Measurements from ENCODE around the gene MAEA.

MAEA gene

DNA sequence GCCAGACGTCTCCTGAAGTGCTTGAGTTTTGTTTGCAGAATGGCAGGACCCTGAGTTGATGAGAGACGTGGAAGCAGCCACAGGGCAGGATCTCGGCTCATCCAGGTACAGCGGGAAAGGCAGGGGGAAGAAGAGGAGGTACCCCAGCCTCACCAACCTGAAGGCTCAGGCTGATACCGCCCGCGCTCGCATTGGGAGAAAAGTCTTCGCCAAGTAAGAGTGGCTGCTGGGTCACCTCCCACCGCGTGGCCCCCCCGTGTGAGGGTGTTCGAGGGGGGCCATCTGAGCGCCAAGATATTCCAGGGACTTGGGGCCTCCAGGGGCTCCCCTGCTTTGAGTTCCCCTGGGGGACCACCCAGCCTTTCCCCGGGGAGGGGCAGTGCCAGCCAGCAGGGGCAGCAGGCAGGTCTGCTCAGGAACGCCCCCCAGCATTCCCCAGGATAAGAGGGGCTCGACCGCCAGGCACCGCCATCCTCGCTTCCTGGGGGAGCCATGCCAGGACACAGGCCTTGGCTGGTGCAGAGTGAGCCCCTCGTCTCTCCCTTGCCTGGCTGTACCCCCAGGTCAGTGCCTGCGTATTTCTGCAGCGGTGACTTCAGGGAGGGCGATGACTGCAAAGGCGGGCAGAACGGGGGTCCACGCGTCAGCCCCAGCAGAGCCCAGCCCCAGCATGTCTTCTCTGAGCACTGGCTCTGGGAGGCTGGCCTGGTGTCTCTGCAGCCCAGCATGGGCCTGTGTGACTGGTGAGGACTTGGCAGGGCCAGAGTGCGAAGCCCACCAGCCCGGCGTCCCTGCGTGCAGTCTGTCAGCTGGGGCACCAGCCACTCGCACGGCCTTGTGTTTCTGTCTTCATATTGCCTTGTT lies 94.3 kb downstream of the MAEA start:
- DNase-seq: no peak

DNA sequence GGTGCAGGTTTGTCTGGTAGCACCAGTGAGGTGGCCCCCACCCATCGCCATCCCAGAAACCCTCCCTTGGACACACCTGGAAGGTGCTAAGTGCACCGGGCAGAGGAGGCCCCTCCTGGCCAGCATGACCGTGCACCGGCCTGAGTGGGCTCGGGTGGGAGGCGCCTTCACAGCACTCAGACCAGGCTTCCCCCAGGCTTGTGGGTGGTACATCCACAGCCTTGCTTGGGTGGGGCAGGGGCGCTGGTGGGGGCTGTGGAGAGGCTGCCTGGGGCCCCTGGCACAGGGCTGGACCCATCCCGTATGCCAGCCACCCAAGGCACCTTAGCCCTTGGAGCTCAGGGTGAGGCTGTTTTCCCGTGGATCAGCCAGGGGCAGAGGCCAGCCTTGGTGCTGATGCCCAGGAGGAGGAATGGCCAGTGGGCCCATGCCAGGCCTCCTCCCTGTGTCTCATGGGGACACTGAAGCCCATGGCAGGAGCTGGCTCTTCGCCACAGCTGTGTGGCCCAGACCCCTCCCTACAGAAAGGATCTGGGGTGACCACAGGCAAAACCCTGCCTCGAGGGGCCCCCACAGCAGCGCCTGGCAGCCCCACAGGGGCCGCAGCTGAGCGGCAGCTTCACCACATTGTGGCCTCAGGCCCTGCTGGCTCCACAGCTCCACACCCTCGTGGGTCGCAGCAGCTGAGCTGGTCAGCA lies 95.1 kb downstream of the MAEA start:
- no peak for DNase-seq

DNA sequence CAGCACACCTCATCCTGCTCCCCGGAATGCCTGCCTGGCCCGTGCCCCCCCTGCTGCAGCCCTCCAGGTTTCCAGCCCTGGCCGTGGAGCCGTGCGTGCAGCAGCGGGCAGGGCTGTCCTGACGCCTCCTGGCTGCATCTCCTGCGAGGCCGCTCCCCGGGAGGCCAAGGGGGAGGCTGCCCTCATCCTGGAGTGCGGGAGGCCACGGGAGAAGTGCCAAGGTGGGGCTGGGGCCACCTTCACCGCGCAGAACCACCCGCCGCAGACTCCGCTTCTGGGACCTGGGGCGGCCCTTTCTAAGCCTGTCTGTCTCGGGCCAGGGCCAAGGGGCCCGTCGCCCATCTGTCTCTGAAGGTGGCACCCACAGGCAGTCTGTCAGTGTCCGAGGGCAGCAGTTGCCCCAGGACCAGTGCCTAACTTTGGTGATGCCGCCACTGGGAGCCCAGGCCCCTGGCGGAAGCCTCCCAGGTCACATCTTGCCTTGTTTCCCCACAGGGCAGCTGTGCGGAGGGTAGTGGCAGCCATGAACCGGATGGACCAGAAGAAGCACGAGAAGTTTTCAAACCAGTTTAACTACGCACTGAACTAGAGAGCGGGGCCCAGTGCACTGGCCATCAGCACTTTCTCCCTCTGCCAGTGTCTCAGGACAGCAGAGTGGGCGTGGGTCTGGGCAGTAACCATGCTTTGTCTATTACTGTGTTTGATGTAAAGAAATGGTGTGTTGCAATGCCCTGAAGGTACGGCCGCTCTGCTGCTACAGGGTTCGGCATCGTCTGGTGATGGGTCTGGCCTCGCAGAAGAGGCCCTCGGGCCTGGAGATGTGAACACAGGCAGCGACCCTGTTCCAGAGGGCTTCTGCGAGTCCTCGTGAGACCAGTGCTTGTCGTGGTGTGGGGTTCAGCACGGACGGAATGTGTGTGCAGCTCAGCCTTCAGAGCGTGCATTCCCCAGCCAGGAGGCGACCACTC lies 96.0 kb downstream of the MAEA start:
- no peak for DNase-seq

Data from 8988T (cell line).